NCI-H82 (cell line): ENCODE data around the gene IQCM.

Source experiments
- DNase-seq: peaks from one replicate; lab custom pipeline; 2025; lab: John Stamatoyannopoulos, UW

Gene IQCM

GRCh38 chr4:149781150-149781549, 34.5 kb downstream of the IQCM start:
- DNase-seq, result no peak

GRCh38 chr4:149768477-149768876, 47.2 kb downstream of the IQCM start:
- peak; percentile 38 for DNase-seq

- DNase-seq, result no peak
Measured at GRCh38 chr4:149766135-149766534, 49.5 kb downstream of the IQCM start.

GRCh38 chr4:149765630-149766029, 50.0 kb downstream of the IQCM start:
- DNase-seq, result no peak

- DNase-seq, result no peak
Measured at GRCh38 chr4:149755969-149756368, 59.7 kb downstream of the IQCM start.

- no peak for DNase-seq
Measured at GRCh38 chr4:149754526-149754925, 61.1 kb downstream of the IQCM start.

- DNase-seq, result no peak
Measured at GRCh38 chr4:149752729-149753128, 62.9 kb downstream of the IQCM start.

- DNase-seq, result peak; percentile 1
Measured at GRCh38 chr4:149751174-149751573, 64.5 kb downstream of the IQCM start.

GRCh38 chr4:149749784-149750183, 65.9 kb downstream of the IQCM start:
- DNase-seq, result no peak

- DNase-seq, result no peak
Measured at GRCh38 chr4:149747646-149748045, 68.0 kb downstream of the IQCM start.

GRCh38 chr4:149746276-149746675, 69.4 kb downstream of the IQCM start:
- no peak for DNase-seq

GRCh38 chr4:149741186-149741831, 74.3 kb downstream of the IQCM start:
- no peak for DNase-seq

GRCh38 chr4:149738156-149738555, 77.5 kb downstream of the IQCM start:
- DNase-seq, result no peak

- DNase-seq, result no peak
Measured at GRCh38 chr4:149735796-149736195, 79.8 kb downstream of the IQCM start.

- no peak for DNase-seq
Measured at GRCh38 chr4:149728444-149728843, 87.2 kb downstream of the IQCM start.

- no peak for DNase-seq
Measured at GRCh38 chr4:149727663-149728062, 88.0 kb downstream of the IQCM start.

- no peak for DNase-seq
Measured at GRCh38 chr4:149723065-149723464, 92.6 kb downstream of the IQCM start.

GRCh38 chr4:149719806-149720205, 95.8 kb downstream of the IQCM start:
- DNase-seq, result no peak

- no peak for DNase-seq
Measured at GRCh38 chr4:149719357-149719756, 96.3 kb downstream of the IQCM start.

GRCh38 chr4:149718500-149718899, 97.1 kb downstream of the IQCM start:
- DNase-seq, result no peak

GRCh38 chr4:149716728-149717127, 98.9 kb downstream of the IQCM start:
- DNase-seq, result no peak

GRCh38 chr4:149715822-149716585, 99.6 kb downstream of the IQCM start:
- no peak for DNase-seq

GRCh38 chr4:149713031-149713430, 102.6 kb downstream of the IQCM start:
- no peak for DNase-seq
